H9 (cell line): ENCODE measurements around the gene GIT1. TPM values are rescaled to one million over a fixed set of nuclear protein-coding genes. Genes with fewer than 3 reads are reported as not detected.

Source experiments
- DNase-seq: peaks from one replicate; pipeline ENCODE4 v3.0.0-alpha.2; 2017
- H2AFZ ChIP-seq: one replicate; pipeline ENCODE4 v1.6.1; 2013; ENCODE audit warnings: mild to moderate bottlenecking, low read length, control low read depth, moderate library complexity
- H2AK5ac ChIP-seq: 2 replicates; pipeline ENCODE4 v1.6.1; 2013; ENCODE audit warnings: low read length, control low read depth, mixed read lengths; ENCODE audit not compliant: insufficient read length
- H2BK120ac ChIP-seq: one replicate; pipeline ENCODE4 v1.6.1; 2013; ENCODE audit warnings: low read depth, mild to moderate bottlenecking, low read length, control low read depth, inconsistent platforms; ENCODE audit not compliant: poor library complexity, severe bottlenecking
- H2BK12ac ChIP-seq: 2 replicates; pipeline ENCODE4 v1.6.1; 2013; ENCODE audit warnings: low read length, control low read depth, mixed read lengths, low read depth; ENCODE audit not compliant: insufficient read length
- H2BK15ac ChIP-seq: 2 replicates; pipeline ENCODE4 v1.6.1; 2013; ENCODE audit warnings: low read depth, low read length, control low read depth
- H2BK20ac ChIP-seq: one replicate; pipeline ENCODE4 v1.6.1; 2013; ENCODE audit warnings: low read depth, mild to moderate bottlenecking, low read length, control low read depth, inconsistent platforms; ENCODE audit not compliant: poor library complexity, severe bottlenecking
- H2BK5ac ChIP-seq: 2 replicates; pipeline ENCODE4 v1.6.1; 2013; ENCODE audit warnings: low read length, control low read depth, mixed read lengths; ENCODE audit not compliant: insufficient read length
- H3K14ac ChIP-seq: 2 replicates; pipeline ENCODE4 v1.6.1; 2013; ENCODE audit warnings: low read length, control low read depth; ENCODE audit not compliant: insufficient read depth
- H3K18ac ChIP-seq: 2 replicates; pipeline ENCODE4 v1.6.1; 2013; ENCODE audit warnings: low read depth, mild to moderate bottlenecking, mixed read lengths, low read length, control low read depth; ENCODE audit not compliant: insufficient read length
- H3K23ac ChIP-seq: 2 replicates; pipeline ENCODE4 v1.6.1; 2013; ENCODE audit warnings: low read length, control low read depth, mixed read lengths, low read depth; ENCODE audit not compliant: insufficient read length
- H3K23me2 ChIP-seq: 2 replicates; pipeline ENCODE4 v1.6.1; 2013; ENCODE audit warnings: low read depth, mild to moderate bottlenecking, mixed read lengths, low read length, control low read depth; ENCODE audit not compliant: insufficient read length, poor library complexity, severe bottlenecking
- H3K27ac ChIP-seq: 2 replicates; pipeline ENCODE4 v1.5.1; 2013; ENCODE audit warnings: low read length, control low read depth, mixed read lengths, low read depth; ENCODE audit not compliant: insufficient read length
- H3K27me3 ChIP-seq: 2 replicates; pipeline ENCODE4 v1.6.1; 2013; ENCODE audit warnings: low read length, control low read depth, inconsistent platforms; ENCODE audit not compliant: insufficient read depth
- H3K4ac ChIP-seq: 2 replicates; pipeline ENCODE4 v1.6.1; 2013; ENCODE audit warnings: low read depth, mild to moderate bottlenecking, control low read depth, inconsistent platforms, low read length, moderate library complexity
- H3K4me1 ChIP-seq: 2 replicates; pipeline ENCODE4 v1.6.1; 2013; ENCODE audit warnings: low read length, control low read depth, inconsistent platforms; ENCODE audit not compliant: insufficient read depth
- H3K4me2 ChIP-seq: 2 replicates; pipeline ENCODE4 v1.6.1; 2013; ENCODE audit warnings: low read length, control low read depth, mixed read lengths; ENCODE audit not compliant: insufficient read length, insufficient read depth
- H3K56ac ChIP-seq: 2 replicates; pipeline ENCODE4 v1.6.1; 2013; ENCODE audit warnings: low read depth, mild to moderate bottlenecking, mixed read lengths, low read length, control low read depth; ENCODE audit not compliant: insufficient read length
- H3K79me1 ChIP-seq: 2 replicates; pipeline ENCODE4 v1.6.1; 2013; ENCODE audit warnings: low read depth, mild to moderate bottlenecking, moderate library complexity, low read length, control low read depth, inconsistent platforms; ENCODE audit not compliant: insufficient read depth, poor library complexity, severe bottlenecking
- H3K79me2 ChIP-seq: 2 replicates; pipeline ENCODE4 v1.6.1; 2013; ENCODE audit warnings: low read length, control low read depth, inconsistent platforms; ENCODE audit not compliant: insufficient read depth
- H3K9ac ChIP-seq: 2 replicates; pipeline ENCODE4 v1.6.1; 2013; ENCODE audit warnings: low read length, control low read depth, mixed read lengths; ENCODE audit not compliant: insufficient read length; ENCODE audit errors: extremely low read depth
- H3K9me3 ChIP-seq: one replicate; pipeline ENCODE4 v1.6.1; 2013; ENCODE audit warnings: low read depth, low read length, inconsistent platforms; ENCODE audit not compliant: control insufficient read depth
- H3T11ph ChIP-seq: one replicate; pipeline ENCODE4 v1.6.1; 2013; ENCODE audit warnings: mild to moderate bottlenecking, low read length, control low read depth, inconsistent platforms
- H4K20me1 ChIP-seq: one replicate; pipeline ENCODE4 v1.6.1; 2013; ENCODE audit not compliant: control insufficient read depth, insufficient read length, insufficient read depth
- H4K5ac ChIP-seq: 2 replicates; pipeline ENCODE4 v1.6.1; 2013; ENCODE audit warnings: low read depth, mild to moderate bottlenecking, mixed read lengths, low read length, control low read depth; ENCODE audit not compliant: insufficient read length
- H4K8ac ChIP-seq: replicated peaks from 2 replicates; pipeline ENCODE4 v1.6.1; 2013; ENCODE audit warnings: low read length, control low read depth, mixed read lengths, low read depth; ENCODE audit not compliant: insufficient read length
- H4K91ac ChIP-seq: 2 replicates; pipeline ENCODE4 v1.6.1; 2013; ENCODE audit warnings: low read depth, mild to moderate bottlenecking, moderate library complexity, mixed read lengths, low read length, control low read depth; ENCODE audit not compliant: insufficient read length
- H3K27ac Mint-ChIP-seq, 3 experiments: 2 replicates in 2 of 3; 3 replicates in 1 of 3; pipeline ENCODE4 v1.8.0; 2020 to 2021; ENCODE audit warnings: mixed read lengths in 3 of 3, mild to moderate bottlenecking in 1 of 3, moderate library complexity in 1 of 3
- H3K27me3 Mint-ChIP-seq: 2 replicates; pipeline ENCODE4 v1.8.0; 2021; ENCODE audit warnings: low read depth, mild to moderate bottlenecking, moderate library complexity, mixed read lengths
- H3K36me3 Mint-ChIP-seq, 3 experiments: 2 replicates in 2 of 3; 3 replicates in 1 of 3; pipeline ENCODE4 v1.8.0; 2020 to 2021; ENCODE audit warnings: low read depth in 3 of 3, mixed read lengths in 3 of 3; ENCODE audit not compliant: insufficient read depth in 1 of 3
- H3K4me1 Mint-ChIP-seq, 2 experiments: 2 replicates each; pipeline ENCODE4 v1.8.0; 2020; ENCODE audit warnings: mixed read lengths in 2 of 2
- H3K4me3 Mint-ChIP-seq, 2 experiments: 2 replicates in 1 of 2; 3 replicates in 1 of 2; pipeline ENCODE4 v1.8.0; 2020 to 2021; ENCODE audit warnings: mild to moderate bottlenecking in 2 of 2, mixed read lengths in 2 of 2, moderate library complexity in 1 of 2
- H3K9me3 Mint-ChIP-seq, 2 experiments: 2 replicates in 1 of 2; 3 replicates in 1 of 2; pipeline ENCODE4 v1.8.0; 2020; ENCODE audit warnings: mild to moderate bottlenecking in 2 of 2, mixed read lengths in 2 of 2, moderate library complexity in 1 of 2
- WGBS: extraction: QIAGEN DNeasy Blood & Tissue Kit; methylation state at CpG from one replicate; pipeline ENCODE4 v1.1.7; 2013; ENCODE audit warnings: missing lambda C conversion rate, low lambda C conversion rate, mixed read lengths; ENCODE audit not compliant: insufficient read length; ENCODE audit errors: extremely low coverage; 5-methylcytosine and 5-hydroxymethylcytosine counted together
- total RNA-seq: library from RNA; stranded (reverse); gene quantifications from 2 replicates; pipeline ENCODE4 v1.2.1, GENCODE V29; 2021
- TF ChIP-seq, protein P1 (sequence below): fragments of 200-600 bp; sonication (generic); conservative IDR thresholded peaks from 3 replicates; pipeline ENCODE4 v1.8.0; 2021; ENCODE audit warnings: antibody characterized with exemption, mild to moderate bottlenecking

Gene GIT1
- total RNA-seq, 1 experiment from 2014 or later = 47.4 TPM

DNA sequence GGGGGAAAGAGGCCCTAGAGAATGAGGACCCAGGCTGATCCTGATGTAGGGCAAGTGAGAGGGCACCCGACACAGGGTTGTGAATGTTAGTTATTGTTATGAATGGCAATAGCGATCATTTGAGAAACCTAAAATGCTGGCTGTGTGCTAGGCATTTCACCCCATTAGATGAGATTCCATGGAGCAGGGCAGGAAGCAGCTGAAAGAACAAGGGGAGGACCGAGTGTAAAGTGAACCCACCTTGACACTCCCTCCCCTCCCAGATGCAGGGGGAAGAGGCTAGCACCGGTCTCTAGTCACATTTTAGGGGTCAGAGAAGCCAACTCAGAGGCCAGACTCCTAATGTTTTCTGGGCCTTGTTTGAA is 33.8 kb upstream of the GIT1 start:
- no peak overlapping the region for H3K56ac ChIP-seq
- Mint-ChIP-seq H3K36me3 (no peaks in the 10 kb centered on the region), H3K27ac (peak overlapping the region in 1 of 3 experiments; percentile 57; a peak in 3 of 7 replicates), H3K4me3 (peak overlapping the region; percentile 74 to 84), H3K27me3 (peaks cover 54% of the 10 kb centered on the region), H3K4me1 (peaks cover 36 to 54% of the 10 kb centered on the region in 2 experiments), H3K9me3 (no peaks in the 10 kb centered on the region)
- WGBS = no CpG with 5 or more reads among the region's 4 CpGs
- H2BK15ac ChIP-seq = no peak overlapping the region
- H2BK5ac ChIP-seq = no peak overlapping the region
- peaks cover 5% of the 10 kb centered on the region; the same call in 1 of the 2 replicates for H3K4me1 ChIP-seq
- no peak overlapping the region for H3K23ac ChIP-seq
- H3K4me2 ChIP-seq = peak overlapping the region; percentile 44
- no peaks in the 10 kb centered on the region for H3K79me1 ChIP-seq
- TF ChIP-seq, protein P1, sequence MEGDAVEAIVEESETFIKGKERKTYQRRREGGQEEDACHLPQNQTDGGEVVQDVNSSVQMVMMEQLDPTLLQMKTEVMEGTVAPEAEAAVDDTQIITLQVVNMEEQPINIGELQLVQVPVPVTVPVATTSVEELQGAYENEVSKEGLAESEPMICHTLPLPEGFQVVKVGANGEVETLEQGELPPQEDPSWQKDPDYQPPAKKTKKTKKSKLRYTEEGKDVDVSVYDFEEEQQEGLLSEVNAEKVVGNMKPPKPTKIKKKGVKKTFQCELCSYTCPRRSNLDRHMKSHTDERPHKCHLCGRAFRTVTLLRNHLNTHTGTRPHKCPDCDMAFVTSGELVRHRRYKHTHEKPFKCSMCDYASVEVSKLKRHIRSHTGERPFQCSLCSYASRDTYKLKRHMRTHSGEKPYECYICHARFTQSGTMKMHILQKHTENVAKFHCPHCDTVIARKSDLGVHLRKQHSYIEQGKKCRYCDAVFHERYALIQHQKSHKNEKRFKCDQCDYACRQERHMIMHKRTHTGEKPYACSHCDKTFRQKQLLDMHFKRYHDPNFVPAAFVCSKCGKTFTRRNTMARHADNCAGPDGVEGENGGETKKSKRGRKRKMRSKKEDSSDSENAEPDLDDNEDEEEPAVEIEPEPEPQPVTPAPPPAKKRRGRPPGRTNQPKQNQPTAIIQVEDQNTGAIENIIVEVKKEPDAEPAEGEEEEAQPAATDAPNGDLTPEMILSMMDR = no peak
- H3T11ph ChIP-seq = no peak overlapping the region
- H2AK5ac ChIP-seq = no peak overlapping the region
- no peak for DNase-seq
- H3K14ac ChIP-seq = peak overlapping the region; percentile 92; the same call in 1 of the 2 replicates
- no peak overlapping the region for H4K8ac ChIP-seq
- H3K79me2 ChIP-seq = no peaks in the 10 kb centered on the region
- peaks cover 11% of the 10 kb centered on the region for H3K23me2 ChIP-seq
- no peak overlapping the region for H2BK20ac ChIP-seq
- H3K9me3 ChIP-seq = no peaks in the 10 kb centered on the region
- H2BK120ac ChIP-seq = no peak overlapping the region
- peak overlapping the region; percentile 71 for H3K9ac ChIP-seq
- no peak overlapping the region for H3K18ac ChIP-seq
- no peaks in the 10 kb centered on the region for H4K20me1 ChIP-seq
- H3K27me3 ChIP-seq = no peaks in the 10 kb centered on the region; the same call in 1 of the 2 replicates
- no peak overlapping the region for H2AFZ ChIP-seq
- no peak overlapping the region for H4K91ac ChIP-seq
- H4K5ac ChIP-seq = no peak overlapping the region
- H3K27ac ChIP-seq = no peak overlapping the region
- H3K4ac ChIP-seq = no peak overlapping the region
- no peak overlapping the region for H2BK12ac ChIP-seq
